K562 (cell line): ENCODE measurements around the gene PRDX2. TPM values are rescaled to one million over a fixed set of nuclear protein-coding genes. Genes with fewer than 3 reads are reported as not detected.

Experiments used
- BCL6 ChIP-seq: fragments of 250-450 bp; sonication (Bioruptor Pico); IDR thresholded peaks from 2 replicates; pipeline ENCODE4 v1.4.0; 2020
- BMI1 ChIP-seq: fragments of 150-350 bp; IDR thresholded peaks from 2 replicates; pipeline ENCODE4 v1.6.1; 2014; ENCODE audit warnings: low read length
- DPF2 ChIP-seq: fragments of 450-650 bp; IDR thresholded peaks from 2 replicates; pipeline ENCODE4 v1.6.1; 2016
- ESRRB ChIP-seq: fragments of 250-450 bp; sonication (Bioruptor Pico); IDR thresholded peaks from 2 replicates; pipeline ENCODE4 v1.5.0; 2020; ENCODE audit warnings: mild to moderate bottlenecking, moderate library complexity, borderline replicate concordance
- ETV1 ChIP-seq: fragments of 450-650 bp; conservative IDR thresholded peaks from 2 replicates; pipeline ENCODE4 v1.6.1; 2016; ENCODE audit warnings: missing genetic modification characterization, control low read depth, low read depth, missing compliant biosample characterization
- GTF2E2 ChIP-seq: fragments of 200-800 bp; sonication (Bioruptor generic); IDR thresholded peaks from 2 replicates; pipeline ENCODE4 v1.6.1; 2016; ENCODE audit warnings: missing genetic modification characterization, missing compliant biosample characterization
- KDM4B ChIP-seq, 2 experiments: fragments of 450-650 bp in 1 of 2; sonication (generic) in 1 of 2; IDR thresholded peaks; 2 replicates each; pipeline ENCODE4 v1.6.1; 2016 to 2017; ENCODE audit warnings: borderline replicate concordance in 2 of 2, antibody characterized with exemption in 1 of 2, low read depth in 1 of 2, mild to moderate bottlenecking in 1 of 2
- MEF2D ChIP-seq: conservative IDR thresholded peaks from 2 replicates; pipeline ENCODE4 v1.6.1; 2016; ENCODE audit warnings: low read depth, missing genetic modification characterization, missing compliant biosample characterization
- POLR2AphosphoS5 ChIP-seq: IDR thresholded peaks from 2 replicates; pipeline ENCODE4 v1.6.1; 2011; ENCODE audit warnings: mild to moderate bottlenecking, low read depth, low read length, moderate library complexity; ENCODE audit not compliant: control insufficient read depth, insufficient read depth
- RBFOX2 ChIP-seq: fragments of 200-400 bp; formaldehyde crosslinking; IDR thresholded peaks from 2 replicates; pipeline ENCODE4 v1.6.1; 2017; ENCODE audit warnings: low read depth, mild to moderate bottlenecking, low read length, moderate library complexity
- SP1 ChIP-seq: sonication (generic); formaldehyde crosslinking; IDR thresholded peaks from 2 replicates; pipeline ENCODE4 v1.8.1; 2022; ENCODE audit warnings: mild to moderate bottlenecking, missing genetic modification reagents
- TEAD1 ChIP-seq, 2 experiments: fragments of 450-650 bp in 1 of 2; sonication (generic) in 1 of 2; formaldehyde crosslinking; IDR thresholded peaks; 2 replicates each; pipeline versions ENCODE4 v1.4.0 to v1.8.0; 2020 to 2022; ENCODE audit warnings: mild to moderate bottlenecking in 2 of 2, missing genetic modification reagents in 1 of 2
- TRIM24 ChIP-seq, 2 experiments: fragments of 450-650 bp; IDR thresholded peaks; 2 replicates each; pipeline ENCODE4 v1.6.1; 2016
- YY1 ChIP-seq, 3 experiments: IDR thresholded peaks; 2 replicates each; pipeline ENCODE4 v1.6.1; 2011; ENCODE audit warnings: low read length in 2 of 3, mild to moderate bottlenecking in 2 of 3, moderate library complexity in 2 of 3, borderline replicate concordance in 1 of 3, control low read depth in 1 of 3, low read depth in 1 of 3; ENCODE audit not compliant: insufficient read depth in 3 of 3, insufficient replicate concordance in 2 of 3, control insufficient read depth in 1 of 3, insufficient read length in 1 of 3; ENCODE audit errors: extremely low read depth in 1 of 3
- ZBTB7A ChIP-seq: IDR thresholded peaks from 2 replicates; pipeline ENCODE4 v1.6.1; 2011; ENCODE audit warnings: low read depth, mild to moderate bottlenecking, low read length, moderate library complexity, borderline replicate concordance; ENCODE audit not compliant: control insufficient read depth
- ZNF77 ChIP-seq: fragments of 250-450 bp; sonication (Bioruptor Pico); IDR thresholded peaks from 2 replicates; pipeline ENCODE4 v1.5.0; 2020
- polyA plus RNA-seq, 8 experiments: library from polyadenylated mRNA; depleted of rRNA in 4 of 8; stranded (reverse) in 5 of 8; unstranded in 3 of 8; fragments of >200 nt; fragmentation: Nextera tagmentation in 2 of 8; fragmentation: Illumina TruSeq in 1 of 8; extraction: Ambion mirVana in 2 of 8; extraction: Trizol in 1 of 8; gene quantifications; 2 replicates each; pipeline versions ENCODE4 v1.2.1 to v1.2.3, GENCODE V29; 2011 to 2014; ENCODE audit warnings: inconsistent platforms in 1 of 8, missing spikeins in 1 of 8
- total RNA-seq, 7 experiments: library from RNA; depleted of rRNA in 6 of 7; stranded (reverse); fragments of >200 nt in 6 of 7; fragmentation: Illumina TruSeq in 2 of 7; extraction: Trizol in 2 of 7; gene quantifications; 2 replicates each; pipeline versions ENCODE4 v1.2.1 to v1.2.3, GENCODE V29; 2011 to 2021; ENCODE audit warnings: low replicate concordance in 1 of 7
- TF ChIP-seq, protein P1 (sequence below): fragments of 450-650 bp; formaldehyde crosslinking; IDR thresholded peaks from 2 replicates; pipeline ENCODE4 v1.4.0; 2022; ENCODE audit warnings: missing genetic modification characterization
- TF ChIP-seq, protein P2 (sequence below), 2 experiments: fragments of 150-350 bp in 1 of 2; IDR thresholded peaks; 2 replicates each; pipeline ENCODE4 v1.6.1; 2012 to 2016; ENCODE audit warnings: low read depth in 2 of 2, low read length in 2 of 2, mild to moderate bottlenecking in 1 of 2, moderate library complexity in 1 of 2
- TF ChIP-seq, protein P3 (sequence below): fragments of 450-650 bp; IDR thresholded peaks from 2 replicates; pipeline ENCODE4 v1.6.1; 2016; ENCODE audit warnings: borderline replicate concordance

The PRDX2 gene
- total and polyA plus RNA-seq, 9 of the 15 experiments (the other 6 are each of a cell fraction or from before 2014, with no cell fraction given) = 206 to 1,183 (median 415) TPM

DNA sequence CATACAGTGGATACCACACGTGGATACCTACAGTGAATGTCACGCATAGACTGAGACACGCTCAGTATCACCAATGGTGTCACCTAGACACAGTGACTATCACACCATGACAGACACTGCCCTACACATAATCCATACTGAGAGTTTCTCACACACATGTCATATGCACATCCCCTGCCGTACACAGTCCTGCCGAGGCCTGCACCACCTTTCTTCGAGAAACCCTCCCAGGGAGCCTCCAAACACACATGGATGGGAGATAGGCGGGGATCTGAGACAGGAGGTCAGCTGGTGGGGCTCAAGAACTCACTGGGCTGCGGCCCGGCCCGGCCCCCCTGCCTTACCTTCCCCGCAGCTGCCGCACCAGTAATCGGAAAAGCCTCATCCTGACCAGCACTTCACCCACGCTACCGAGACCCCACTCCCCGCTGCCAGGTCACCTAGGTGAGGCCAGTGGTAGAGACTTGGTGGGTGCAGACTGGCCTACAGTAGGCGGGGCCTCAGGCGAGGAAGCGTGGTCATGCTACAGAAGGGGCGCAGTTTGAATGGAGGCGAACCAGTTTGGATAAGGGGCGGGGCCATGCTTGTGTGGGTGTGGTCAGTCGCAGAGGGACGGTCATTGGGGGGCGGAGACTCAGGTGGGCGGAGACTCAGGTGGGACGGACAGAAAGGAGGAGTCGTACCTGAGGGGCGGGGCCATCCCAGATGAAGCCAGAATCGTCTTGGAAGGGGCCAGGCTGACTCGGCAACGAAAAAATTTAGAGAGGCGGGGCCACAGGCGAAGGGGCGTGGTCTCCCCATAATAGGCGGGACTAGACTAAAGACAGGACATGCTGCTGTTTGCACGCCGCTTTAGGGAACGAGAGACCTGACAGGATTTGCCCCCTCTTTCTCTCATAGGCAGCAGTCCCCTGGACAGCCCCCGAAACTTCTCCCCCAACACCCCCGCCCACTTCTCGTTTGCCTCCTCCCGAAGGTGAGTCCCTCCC lies 38.8 kb upstream of the PRDX2 start (continued):
- TF ChIP-seq MEF2D (tag) = no peak
- TF ChIP-seq DPF2 = 0 out of 2 replicates have a peak, but pooled peaks have one; percentile 20
- TF ChIP-seq YY1 (IDR thresholded peaks at IDR 0.05; ENCODE audit: borderline replicate concordance in 1 of 3, control insufficient read depth in 1 of 3, extremely low read depth in 1 of 3, insufficient read depth in 3 of 3, insufficient read length in 1 of 3, insufficient replicate concordance in 2 of 3, low read depth in 1 of 3, low read length in 2 of 3) = peak in 2 of 3 experiments; percentile 19 to 45
- TF ChIP-seq, protein P1, sequence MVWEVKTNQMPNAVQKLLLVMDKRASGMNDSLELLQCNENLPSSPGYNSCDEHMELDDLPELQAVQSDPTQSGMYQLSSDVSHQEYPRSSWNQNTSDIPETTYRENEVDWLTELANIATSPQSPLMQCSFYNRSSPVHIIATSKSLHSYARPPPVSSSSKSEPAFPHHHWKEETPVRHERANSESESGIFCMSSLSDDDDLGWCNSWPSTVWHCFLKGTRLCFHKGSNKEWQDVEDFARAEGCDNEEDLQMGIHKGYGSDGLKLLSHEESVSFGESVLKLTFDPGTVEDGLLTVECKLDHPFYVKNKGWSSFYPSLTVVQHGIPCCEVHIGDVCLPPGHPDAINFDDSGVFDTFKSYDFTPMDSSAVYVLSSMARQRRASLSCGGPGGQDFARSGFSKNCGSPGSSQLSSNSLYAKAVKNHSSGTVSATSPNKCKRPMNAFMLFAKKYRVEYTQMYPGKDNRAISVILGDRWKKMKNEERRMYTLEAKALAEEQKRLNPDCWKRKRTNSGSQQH (CRISPR knock-in tag) = peak; percentile 55; the same call in 1 of the 2 replicates
- TF ChIP-seq BCL6 (CRISPR knock-in tag) = no peak
- TF ChIP-seq ETV1 (tag) = no peak
- TF ChIP-seq SP1 (CRISPR knock-in tag) = peak; percentile 94
- TF ChIP-seq RBFOX2 = peak; percentile 33; the same call in 1 of the 2 replicates
- TF ChIP-seq TRIM24 (IDR thresholded peaks at IDR 0.05) = no peak
- TF ChIP-seq POLR2AphosphoS5 = no peak
- TF ChIP-seq TEAD1 (CRISPR knock-in tag; IDR thresholded peaks at IDR 0.05) = no peak
- TF ChIP-seq, protein P2, sequence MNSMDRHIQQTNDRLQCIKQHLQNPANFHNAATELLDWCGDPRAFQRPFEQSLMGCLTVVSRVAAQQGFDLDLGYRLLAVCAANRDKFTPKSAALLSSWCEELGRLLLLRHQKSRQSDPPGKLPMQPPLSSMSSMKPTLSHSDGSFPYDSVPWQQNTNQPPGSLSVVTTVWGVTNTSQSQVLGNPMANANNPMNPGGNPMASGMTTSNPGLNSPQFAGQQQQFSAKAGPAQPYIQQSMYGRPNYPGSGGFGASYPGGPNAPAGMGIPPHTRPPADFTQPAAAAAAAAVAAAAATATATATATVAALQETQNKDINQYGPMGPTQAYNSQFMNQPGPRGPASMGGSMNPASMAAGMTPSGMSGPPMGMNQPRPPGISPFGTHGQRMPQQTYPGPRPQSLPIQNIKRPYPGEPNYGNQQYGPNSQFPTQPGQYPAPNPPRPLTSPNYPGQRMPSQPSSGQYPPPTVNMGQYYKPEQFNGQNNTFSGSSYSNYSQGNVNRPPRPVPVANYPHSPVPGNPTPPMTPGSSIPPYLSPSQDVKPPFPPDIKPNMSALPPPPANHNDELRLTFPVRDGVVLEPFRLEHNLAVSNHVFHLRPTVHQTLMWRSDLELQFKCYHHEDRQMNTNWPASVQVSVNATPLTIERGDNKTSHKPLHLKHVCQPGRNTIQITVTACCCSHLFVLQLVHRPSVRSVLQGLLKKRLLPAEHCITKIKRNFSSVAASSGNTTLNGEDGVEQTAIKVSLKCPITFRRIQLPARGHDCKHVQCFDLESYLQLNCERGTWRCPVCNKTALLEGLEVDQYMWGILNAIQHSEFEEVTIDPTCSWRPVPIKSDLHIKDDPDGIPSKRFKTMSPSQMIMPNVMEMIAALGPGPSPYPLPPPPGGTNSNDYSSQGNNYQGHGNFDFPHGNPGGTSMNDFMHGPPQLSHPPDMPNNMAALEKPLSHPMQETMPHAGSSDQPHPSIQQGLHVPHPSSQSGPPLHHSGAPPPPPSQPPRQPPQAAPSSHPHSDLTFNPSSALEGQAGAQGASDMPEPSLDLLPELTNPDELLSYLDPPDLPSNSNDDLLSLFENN (IDR thresholded peaks at IDR 0.05; ENCODE audit: low read depth in 2 of 2, low read length in 2 of 2) = no peak
- TF ChIP-seq ZBTB7A = no peak; the same call in 1 of the 2 replicates
- no peak for TF ChIP-seq GTF2E2
- no peak for TF ChIP-seq BMI1
- TF ChIP-seq KDM4B (IDR thresholded peaks at IDR 0.05; ENCODE audit: borderline replicate concordance in 2 of 2, low read depth in 1 of 2) = no peak
- no peak for TF ChIP-seq ZNF77 (CRISPR knock-in tag)
- TF ChIP-seq ESRRB (CRISPR knock-in tag) = no peak
- TF ChIP-seq, protein P3, sequence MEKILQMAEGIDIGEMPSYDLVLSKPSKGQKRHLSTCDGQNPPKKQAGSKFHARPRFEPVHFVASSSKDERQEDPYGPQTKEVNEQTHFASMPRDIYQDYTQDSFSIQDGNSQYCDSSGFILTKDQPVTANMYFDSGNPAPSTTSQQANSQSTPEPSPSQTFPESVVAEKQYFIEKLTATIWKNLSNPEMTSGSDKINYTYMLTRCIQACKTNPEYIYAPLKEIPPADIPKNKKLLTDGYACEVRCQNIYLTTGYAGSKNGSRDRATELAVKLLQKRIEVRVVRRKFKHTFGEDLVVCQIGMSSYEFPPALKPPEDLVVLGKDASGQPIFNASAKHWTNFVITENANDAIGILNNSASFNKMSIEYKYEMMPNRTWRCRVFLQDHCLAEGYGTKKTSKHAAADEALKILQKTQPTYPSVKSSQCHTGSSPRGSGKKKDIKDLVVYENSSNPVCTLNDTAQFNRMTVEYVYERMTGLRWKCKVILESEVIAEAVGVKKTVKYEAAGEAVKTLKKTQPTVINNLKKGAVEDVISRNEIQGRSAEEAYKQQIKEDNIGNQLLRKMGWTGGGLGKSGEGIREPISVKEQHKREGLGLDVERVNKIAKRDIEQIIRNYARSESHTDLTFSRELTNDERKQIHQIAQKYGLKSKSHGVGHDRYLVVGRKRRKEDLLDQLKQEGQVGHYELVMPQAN = peak; percentile 66
